H9 (cell line): ENCODE results near the gene TMBIM1. TPM values are rescaled to one million over a fixed set of nuclear protein-coding genes. Genes with fewer than 3 reads are reported as not detected.

Experiments
- DNase-seq: peaks from one replicate; pipeline ENCODE4 v3.0.0-alpha.2; 2017
- H2AFZ ChIP-seq: one replicate; pipeline ENCODE4 v1.6.1; 2013; ENCODE audit warnings: mild to moderate bottlenecking, low read length, control low read depth, moderate library complexity
- H2AK5ac ChIP-seq: 2 replicates; pipeline ENCODE4 v1.6.1; 2013; ENCODE audit warnings: low read length, control low read depth, mixed read lengths; ENCODE audit not compliant: insufficient read length
- H2BK120ac ChIP-seq: one replicate; pipeline ENCODE4 v1.6.1; 2013; ENCODE audit warnings: low read depth, mild to moderate bottlenecking, low read length, control low read depth, inconsistent platforms; ENCODE audit not compliant: poor library complexity, severe bottlenecking
- H2BK12ac ChIP-seq: 2 replicates; pipeline ENCODE4 v1.6.1; 2013; ENCODE audit warnings: low read length, control low read depth, mixed read lengths, low read depth; ENCODE audit not compliant: insufficient read length
- H2BK15ac ChIP-seq: 2 replicates; pipeline ENCODE4 v1.6.1; 2013; ENCODE audit warnings: low read depth, low read length, control low read depth
- H2BK20ac ChIP-seq: one replicate; pipeline ENCODE4 v1.6.1; 2013; ENCODE audit warnings: low read depth, mild to moderate bottlenecking, low read length, control low read depth, inconsistent platforms; ENCODE audit not compliant: poor library complexity, severe bottlenecking
- H2BK5ac ChIP-seq: 2 replicates; pipeline ENCODE4 v1.6.1; 2013; ENCODE audit warnings: low read length, control low read depth, mixed read lengths; ENCODE audit not compliant: insufficient read length
- H3K14ac ChIP-seq: 2 replicates; pipeline ENCODE4 v1.6.1; 2013; ENCODE audit warnings: low read length, control low read depth; ENCODE audit not compliant: insufficient read depth
- H3K18ac ChIP-seq: 2 replicates; pipeline ENCODE4 v1.6.1; 2013; ENCODE audit warnings: low read depth, mild to moderate bottlenecking, mixed read lengths, low read length, control low read depth; ENCODE audit not compliant: insufficient read length
- H3K23ac ChIP-seq: 2 replicates; pipeline ENCODE4 v1.6.1; 2013; ENCODE audit warnings: low read length, control low read depth, mixed read lengths, low read depth; ENCODE audit not compliant: insufficient read length
- H3K23me2 ChIP-seq: 2 replicates; pipeline ENCODE4 v1.6.1; 2013; ENCODE audit warnings: low read depth, mild to moderate bottlenecking, mixed read lengths, low read length, control low read depth; ENCODE audit not compliant: insufficient read length, poor library complexity, severe bottlenecking
- H3K27ac ChIP-seq: 2 replicates; pipeline ENCODE4 v1.5.1; 2013; ENCODE audit warnings: low read length, control low read depth, mixed read lengths, low read depth; ENCODE audit not compliant: insufficient read length
- H3K27me3 ChIP-seq: 2 replicates; pipeline ENCODE4 v1.6.1; 2013; ENCODE audit warnings: low read length, control low read depth, inconsistent platforms; ENCODE audit not compliant: insufficient read depth
- H3K4ac ChIP-seq: 2 replicates; pipeline ENCODE4 v1.6.1; 2013; ENCODE audit warnings: low read depth, mild to moderate bottlenecking, control low read depth, inconsistent platforms, low read length, moderate library complexity
- H3K4me1 ChIP-seq: 2 replicates; pipeline ENCODE4 v1.6.1; 2013; ENCODE audit warnings: low read length, control low read depth, inconsistent platforms; ENCODE audit not compliant: insufficient read depth
- H3K4me2 ChIP-seq: 2 replicates; pipeline ENCODE4 v1.6.1; 2013; ENCODE audit warnings: low read length, control low read depth, mixed read lengths; ENCODE audit not compliant: insufficient read length, insufficient read depth
- H3K56ac ChIP-seq: 2 replicates; pipeline ENCODE4 v1.6.1; 2013; ENCODE audit warnings: low read depth, mild to moderate bottlenecking, mixed read lengths, low read length, control low read depth; ENCODE audit not compliant: insufficient read length
- H3K79me1 ChIP-seq: 2 replicates; pipeline ENCODE4 v1.6.1; 2013; ENCODE audit warnings: low read depth, mild to moderate bottlenecking, moderate library complexity, low read length, control low read depth, inconsistent platforms; ENCODE audit not compliant: insufficient read depth, poor library complexity, severe bottlenecking
- H3K79me2 ChIP-seq: 2 replicates; pipeline ENCODE4 v1.6.1; 2013; ENCODE audit warnings: low read length, control low read depth, inconsistent platforms; ENCODE audit not compliant: insufficient read depth
- H3K9ac ChIP-seq: 2 replicates; pipeline ENCODE4 v1.6.1; 2013; ENCODE audit warnings: low read length, control low read depth, mixed read lengths; ENCODE audit not compliant: insufficient read length; ENCODE audit errors: extremely low read depth
- H3K9me3 ChIP-seq: one replicate; pipeline ENCODE4 v1.6.1; 2013; ENCODE audit warnings: low read depth, low read length, inconsistent platforms; ENCODE audit not compliant: control insufficient read depth
- H3T11ph ChIP-seq: one replicate; pipeline ENCODE4 v1.6.1; 2013; ENCODE audit warnings: mild to moderate bottlenecking, low read length, control low read depth, inconsistent platforms
- H4K20me1 ChIP-seq: one replicate; pipeline ENCODE4 v1.6.1; 2013; ENCODE audit not compliant: control insufficient read depth, insufficient read length, insufficient read depth
- H4K5ac ChIP-seq: 2 replicates; pipeline ENCODE4 v1.6.1; 2013; ENCODE audit warnings: low read depth, mild to moderate bottlenecking, mixed read lengths, low read length, control low read depth; ENCODE audit not compliant: insufficient read length
- H4K8ac ChIP-seq: replicated peaks from 2 replicates; pipeline ENCODE4 v1.6.1; 2013; ENCODE audit warnings: low read length, control low read depth, mixed read lengths, low read depth; ENCODE audit not compliant: insufficient read length
- H4K91ac ChIP-seq: 2 replicates; pipeline ENCODE4 v1.6.1; 2013; ENCODE audit warnings: low read depth, mild to moderate bottlenecking, moderate library complexity, mixed read lengths, low read length, control low read depth; ENCODE audit not compliant: insufficient read length
- H3K27ac Mint-ChIP-seq, 3 experiments: 2 replicates in 2 of 3; 3 replicates in 1 of 3; pipeline ENCODE4 v1.8.0; 2020 to 2021; ENCODE audit warnings: mixed read lengths in 3 of 3, mild to moderate bottlenecking in 1 of 3, moderate library complexity in 1 of 3
- H3K27me3 Mint-ChIP-seq: 2 replicates; pipeline ENCODE4 v1.8.0; 2021; ENCODE audit warnings: low read depth, mild to moderate bottlenecking, moderate library complexity, mixed read lengths
- H3K36me3 Mint-ChIP-seq, 3 experiments: 2 replicates in 2 of 3; 3 replicates in 1 of 3; pipeline ENCODE4 v1.8.0; 2020 to 2021; ENCODE audit warnings: low read depth in 3 of 3, mixed read lengths in 3 of 3; ENCODE audit not compliant: insufficient read depth in 1 of 3
- H3K4me1 Mint-ChIP-seq, 2 experiments: 2 replicates each; pipeline ENCODE4 v1.8.0; 2020; ENCODE audit warnings: mixed read lengths in 2 of 2
- H3K4me3 Mint-ChIP-seq, 2 experiments: 2 replicates in 1 of 2; 3 replicates in 1 of 2; pipeline ENCODE4 v1.8.0; 2020 to 2021; ENCODE audit warnings: mild to moderate bottlenecking in 2 of 2, mixed read lengths in 2 of 2, moderate library complexity in 1 of 2
- H3K9me3 Mint-ChIP-seq, 2 experiments: 2 replicates in 1 of 2; 3 replicates in 1 of 2; pipeline ENCODE4 v1.8.0; 2020; ENCODE audit warnings: mild to moderate bottlenecking in 2 of 2, mixed read lengths in 2 of 2, moderate library complexity in 1 of 2
- CTCF ChIP-seq: fragments of 200-600 bp; sonication (generic); conservative IDR thresholded peaks from 3 replicates; pipeline ENCODE4 v1.8.0; 2021; ENCODE audit warnings: antibody characterized with exemption, mild to moderate bottlenecking
- WGBS: extraction: QIAGEN DNeasy Blood & Tissue Kit; methylation state at CpG from one replicate; pipeline ENCODE4 v1.1.7; 2013; ENCODE audit warnings: missing lambda C conversion rate, low lambda C conversion rate, mixed read lengths; ENCODE audit not compliant: insufficient read length; ENCODE audit errors: extremely low coverage; 5-methylcytosine and 5-hydroxymethylcytosine counted together
- total RNA-seq: library from RNA; stranded (reverse); gene quantifications from 2 replicates; pipeline ENCODE4 v1.2.1, GENCODE V29; 2021

TMBIM1 gene
- total RNA-seq, 1 experiment from 2014 or later, result 17.4 TPM

DNA sequence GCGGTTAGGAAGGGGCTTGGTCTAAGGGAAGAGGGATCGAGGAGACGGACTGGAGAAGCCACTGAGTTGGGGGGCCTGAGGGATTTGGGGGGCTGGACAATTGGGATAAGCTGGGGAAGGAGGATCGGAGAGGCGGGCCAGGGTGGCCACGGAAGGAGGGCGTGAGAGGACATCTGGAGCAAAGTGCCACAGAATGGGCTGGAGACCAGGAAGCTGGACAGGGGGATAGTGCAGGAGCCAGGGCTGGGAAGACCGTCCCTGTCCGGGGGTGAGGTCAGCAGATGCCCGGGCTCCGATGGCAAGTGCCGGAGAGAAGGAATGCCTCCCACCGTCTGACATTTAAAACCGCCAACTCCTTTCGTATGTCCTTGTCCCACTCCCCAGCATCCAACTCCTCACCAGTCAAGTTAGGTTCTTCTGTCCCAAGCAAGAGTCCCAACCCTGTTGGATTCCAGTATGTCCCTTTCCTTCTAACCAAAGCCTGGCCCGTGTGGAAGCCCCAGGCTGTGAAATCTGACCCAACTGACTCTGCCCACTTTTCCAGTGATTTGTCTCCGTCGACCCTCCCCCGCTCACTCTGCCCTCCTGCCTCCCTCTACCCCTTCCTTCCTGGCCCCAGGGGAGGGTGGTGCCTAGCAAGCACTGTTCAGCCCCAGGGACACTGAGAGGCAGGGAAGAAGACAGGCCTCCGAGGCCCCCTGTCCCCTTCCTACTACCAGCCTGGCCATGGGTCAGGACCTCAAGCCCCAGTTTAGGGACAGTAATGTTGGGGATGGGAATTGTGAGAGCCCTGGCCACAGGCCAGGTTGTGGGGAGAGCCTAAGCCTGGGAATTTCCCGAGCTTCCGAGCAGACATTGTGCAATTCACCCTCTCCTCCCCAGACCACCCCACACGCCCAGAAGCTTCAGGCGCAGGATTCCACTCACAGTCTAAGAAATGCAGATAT, 31.5 kb upstream of the TMBIM1 start:
- Histone ChIP-seq H3T11ph (no peak overlapping the region), H3K79me1 (no peaks in the 10 kb centered on the region), H2AK5ac (no peak overlapping the region), H4K5ac (no peak overlapping the region), H3K27me3 (no peaks in the 10 kb centered on the region), H2BK12ac (no peak overlapping the region), H4K91ac (no peak overlapping the region), H4K8ac (no peak overlapping the region), H3K56ac (no peak overlapping the region), H3K4me2 (peak overlapping the region; percentile 86), H3K23me2 (peaks cover 9% of the 10 kb centered on the region), H3K14ac (no peak overlapping the region), H4K20me1 (no peaks in the 10 kb centered on the region), H2BK5ac (no peak overlapping the region), H3K79me2 (no peaks in the 10 kb centered on the region), H3K23ac (no peak overlapping the region), H2BK120ac (no peak overlapping the region), H3K9me3 (no peaks in the 10 kb centered on the region), H3K4ac (no peak overlapping the region), H2BK20ac (no peak overlapping the region), H3K18ac (no peak overlapping the region), H3K4me1 (peaks cover 9% of the 10 kb centered on the region; the same call in 1 of the 2 replicates), H3K9ac (no peak overlapping the region), H2BK15ac (no peak overlapping the region), H3K27ac (no peak overlapping the region), H2AFZ (no peak overlapping the region)
- peak overlapping the region; percentile 94 to 97 (median 95); a peak in 6 of 7 replicates for H3K27ac Mint-ChIP-seq
- peaks cover 38 to 51% of the 10 kb centered on the region in 2 experiments for H3K4me1 Mint-ChIP-seq
- H3K4me3 Mint-ChIP-seq, result peak overlapping the region; percentile 89 to 97
- no peaks in the 10 kb centered on the region for H3K9me3 Mint-ChIP-seq
- H3K36me3 Mint-ChIP-seq, result no peaks in the 10 kb centered on the region
- no CpG with 5 or more reads among the region's 24 CpGs for WGBS
- H3K27me3 Mint-ChIP-seq, result no peaks in the 10 kb centered on the region
- TF ChIP-seq CTCF, result no peak
- peak; percentile 86 for DNase-seq
